ENCODE results near the gene KIF3B. TPM values are rescaled to one million over a fixed set of nuclear protein-coding genes. Genes with fewer than 3 reads are reported as not detected.
A peak's percentile ranks its signal among the peaks of the same experiment; 100 is the strongest.

Gene KIF3B
- polyA plus RNA-seq, 1 donor (not counting 4 experiments of a cell fraction or from before 2014, with no cell fraction given): 20.3 TPM

DNA sequence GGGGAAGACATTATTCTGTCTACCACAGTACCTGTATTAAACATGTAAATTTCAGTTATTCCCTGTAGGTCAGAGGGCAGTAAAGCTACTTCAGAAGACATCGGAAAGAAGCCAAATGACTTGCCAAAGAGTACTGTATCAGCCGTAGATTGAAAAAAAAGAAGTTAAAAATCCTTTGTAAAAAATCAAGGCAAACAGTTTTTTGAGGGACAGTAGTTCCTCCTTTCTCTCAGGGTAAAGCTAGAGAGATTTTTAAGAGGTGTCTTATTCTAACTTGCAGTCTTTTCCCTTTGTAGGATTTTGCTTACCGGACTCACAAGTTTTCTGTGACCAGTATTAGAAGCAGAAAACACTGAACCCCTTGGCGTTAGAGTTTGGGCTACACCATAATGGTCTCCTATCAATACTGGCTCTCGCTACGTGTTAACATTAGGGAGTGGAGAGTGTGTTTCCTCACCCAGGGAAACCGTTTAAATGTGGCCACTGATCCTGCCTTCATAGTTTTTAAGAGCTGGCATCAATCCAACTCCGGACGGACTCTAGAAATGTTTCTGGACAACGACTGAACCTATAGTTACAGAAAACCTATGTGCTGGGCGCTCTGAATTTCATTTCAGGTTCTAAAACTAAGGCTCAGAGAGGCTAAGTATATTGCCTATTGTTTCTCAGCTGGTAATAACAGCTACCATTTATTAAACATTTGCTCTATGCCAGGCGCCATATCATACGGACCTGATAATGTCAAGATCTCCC, 79.3 kb downstream of the KIF3B start:
- peaks cover 29% of the 10 kb centered on the region for H3K79me2 ChIP-seq (ENCODE audit: control insufficient read depth, insufficient read depth, low read length)
- no peak overlapping the region for H3K9ac ChIP-seq (ENCODE audit: control insufficient read depth, extremely low read depth, insufficient read depth, low read length)
- DNase-seq (ENCODE audit: low read depth, low spot score) (no peak), FAIRE-seq (no peak)
- TF ChIP-seq, protein P1, sequence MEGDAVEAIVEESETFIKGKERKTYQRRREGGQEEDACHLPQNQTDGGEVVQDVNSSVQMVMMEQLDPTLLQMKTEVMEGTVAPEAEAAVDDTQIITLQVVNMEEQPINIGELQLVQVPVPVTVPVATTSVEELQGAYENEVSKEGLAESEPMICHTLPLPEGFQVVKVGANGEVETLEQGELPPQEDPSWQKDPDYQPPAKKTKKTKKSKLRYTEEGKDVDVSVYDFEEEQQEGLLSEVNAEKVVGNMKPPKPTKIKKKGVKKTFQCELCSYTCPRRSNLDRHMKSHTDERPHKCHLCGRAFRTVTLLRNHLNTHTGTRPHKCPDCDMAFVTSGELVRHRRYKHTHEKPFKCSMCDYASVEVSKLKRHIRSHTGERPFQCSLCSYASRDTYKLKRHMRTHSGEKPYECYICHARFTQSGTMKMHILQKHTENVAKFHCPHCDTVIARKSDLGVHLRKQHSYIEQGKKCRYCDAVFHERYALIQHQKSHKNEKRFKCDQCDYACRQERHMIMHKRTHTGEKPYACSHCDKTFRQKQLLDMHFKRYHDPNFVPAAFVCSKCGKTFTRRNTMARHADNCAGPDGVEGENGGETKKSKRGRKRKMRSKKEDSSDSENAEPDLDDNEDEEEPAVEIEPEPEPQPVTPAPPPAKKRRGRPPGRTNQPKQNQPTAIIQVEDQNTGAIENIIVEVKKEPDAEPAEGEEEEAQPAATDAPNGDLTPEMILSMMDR (optimal IDR thresholded peaks at IDR 0.05 in 1 of 3, IDR thresholded peaks at IDR 0.05 in 1 of 3, conservative IDR thresholded peaks at IDR 0.05 in 1 of 3; ENCODE audit: extremely low read depth in 1 of 3, insufficient read depth in 2 of 3, low read length in 3 of 3): no peak
- TF ChIP-seq EZH2 (IDR thresholded peaks at IDR 0.05; ENCODE audit: low read length): no peak
- H3K4me3 ChIP-seq (ENCODE audit: control insufficient read depth in 2 of 3, extremely low read depth in 1 of 3, insufficient read depth in 2 of 3, low read depth in 1 of 3, low read length in 3 of 3): peak overlapping the region in 1 of 3 experiments; percentile 76
- peaks cover 0 to 3% of the 10 kb centered on the region in 2 experiments for H3K36me3 ChIP-seq (ENCODE audit: control insufficient read depth in 2 of 2, extremely low read depth in 1 of 2, insufficient read depth in 2 of 2, low read length in 2 of 2)
- no peaks in the 10 kb centered on the region for H3K27me3 ChIP-seq (ENCODE audit: control insufficient read depth, extremely low read depth, insufficient read depth, low read length)
- H3K4me1 ChIP-seq (ENCODE audit: control insufficient read depth, extremely low read depth, insufficient read depth, low read length): peaks cover 34% of the 10 kb centered on the region
- no peak overlapping the region for H2AFZ ChIP-seq (ENCODE audit: control insufficient read depth, low read length)
- H3K27ac ChIP-seq (ENCODE audit: control insufficient read depth, insufficient read depth, low read length): no peak overlapping the region
- peaks cover 4% of the 10 kb centered on the region for H4K20me1 ChIP-seq (ENCODE audit: control insufficient read depth, extremely low read depth, insufficient read depth, low read length)
- H3K9me1 ChIP-seq (ENCODE audit: control insufficient read depth, extremely low read depth, insufficient read depth, low read length): no peaks in the 10 kb centered on the region
- H3K4me2 ChIP-seq (ENCODE audit: control insufficient read depth, extremely low read depth, insufficient read depth, low read depth, low read length): peak overlapping the region; percentile 91
- H3K9me3 ChIP-seq (ENCODE audit: control insufficient read depth, low read depth, low read length): no peaks in the 10 kb centered on the region
- dilution Hi-C loops (cut with MboI; ENCODE audit: extremely low pct_ligation_motif_present, low sequenced_read_pairs): no loop called here

DNA sequence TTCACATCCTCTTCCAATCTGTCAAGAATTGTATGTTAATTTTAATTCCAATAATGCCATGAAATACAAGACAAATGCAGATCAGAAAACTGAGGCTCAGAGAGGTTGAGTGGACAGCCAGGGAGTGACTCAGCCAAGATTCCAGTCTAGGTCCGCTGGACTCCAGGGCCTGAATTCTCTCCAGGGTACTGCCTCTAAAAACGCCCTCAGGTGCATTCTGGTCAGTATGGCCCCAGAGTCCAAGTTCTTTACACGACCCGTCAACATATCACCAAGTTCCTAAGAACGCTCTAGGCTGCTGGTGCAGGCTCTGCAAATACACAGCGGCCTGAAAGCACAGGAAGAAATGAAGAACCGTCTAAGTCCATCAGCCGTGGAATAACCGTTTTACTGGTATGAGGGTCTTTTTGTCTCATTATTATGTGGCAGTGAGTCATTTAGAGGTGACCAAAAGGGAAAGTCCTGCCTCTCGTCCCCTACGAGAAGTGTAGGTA, 80.0 kb downstream of the KIF3B start:
- DNase-seq (ENCODE audit: low read depth, low spot score): no peak
- Histone ChIP-seq H3K4me2 (ENCODE audit: control insufficient read depth, extremely low read depth, insufficient read depth, low read depth, low read length) (peak overlapping the region; percentile 91), H3K36me3 (ENCODE audit: control insufficient read depth in 2 of 2, extremely low read depth in 1 of 2, insufficient read depth in 2 of 2, low read length in 2 of 2) (peaks cover 0 to 3% of the 10 kb centered on the region in 2 experiments), H3K79me2 (ENCODE audit: control insufficient read depth, insufficient read depth, low read length) (peaks cover 35% of the 10 kb centered on the region), H3K4me1 (ENCODE audit: control insufficient read depth, extremely low read depth, insufficient read depth, low read length) (peaks cover 34% of the 10 kb centered on the region), H3K9me1 (ENCODE audit: control insufficient read depth, extremely low read depth, insufficient read depth, low read length) (no peaks in the 10 kb centered on the region), H3K9me3 (ENCODE audit: control insufficient read depth, low read depth, low read length) (no peaks in the 10 kb centered on the region), H2AFZ (ENCODE audit: control insufficient read depth, low read length) (peak overlapping the region; percentile 78), H3K9ac (ENCODE audit: control insufficient read depth, extremely low read depth, insufficient read depth, low read length) (peak overlapping the region; percentile 95), H3K27ac (ENCODE audit: control insufficient read depth, insufficient read depth, low read length) (peak overlapping the region; percentile 95), H4K20me1 (ENCODE audit: control insufficient read depth, extremely low read depth, insufficient read depth, low read length) (peaks cover 4% of the 10 kb centered on the region), H3K4me3 (ENCODE audit: control insufficient read depth in 2 of 3, extremely low read depth in 1 of 3, insufficient read depth in 2 of 3, low read depth in 1 of 3, low read length in 3 of 3) (peak overlapping the region; percentile 76 to 93 (median 78)), H3K27me3 (ENCODE audit: control insufficient read depth, extremely low read depth, insufficient read depth, low read length) (no peaks in the 10 kb centered on the region)
- FAIRE-seq: no peak
- TF ChIP-seq EZH2 (IDR thresholded peaks at IDR 0.05; ENCODE audit: low read length): no peak
- TF ChIP-seq, protein P1 (optimal IDR thresholded peaks at IDR 0.05 in 1 of 3, IDR thresholded peaks at IDR 0.05 in 1 of 3, conservative IDR thresholded peaks at IDR 0.05 in 1 of 3; ENCODE audit: extremely low read depth in 1 of 3, insufficient read depth in 2 of 3, low read length in 3 of 3): no peak
- dilution Hi-C loops (cut with MboI; ENCODE audit: extremely low pct_ligation_motif_present, low sequenced_read_pairs): no loop called here

All from keratinocyte (primary cell).